H9 (cell line): ENCODE results near the gene FAM13B. TPM values are rescaled to one million over a fixed set of nuclear protein-coding genes. Genes with fewer than 3 reads are reported as not detected.

Source experiments
- DNase-seq: peaks from one replicate; pipeline ENCODE4 v3.0.0-alpha.2; 2017
- H2AFZ ChIP-seq: one replicate; pipeline ENCODE4 v1.6.1; 2013; ENCODE audit warnings: mild to moderate bottlenecking, low read length, control low read depth, moderate library complexity
- H2AK5ac ChIP-seq: 2 replicates; pipeline ENCODE4 v1.6.1; 2013; ENCODE audit warnings: low read length, control low read depth, mixed read lengths; ENCODE audit not compliant: insufficient read length
- H2BK120ac ChIP-seq: one replicate; pipeline ENCODE4 v1.6.1; 2013; ENCODE audit warnings: low read depth, mild to moderate bottlenecking, low read length, control low read depth, inconsistent platforms; ENCODE audit not compliant: poor library complexity, severe bottlenecking
- H2BK12ac ChIP-seq: 2 replicates; pipeline ENCODE4 v1.6.1; 2013; ENCODE audit warnings: low read length, control low read depth, mixed read lengths, low read depth; ENCODE audit not compliant: insufficient read length
- H2BK15ac ChIP-seq: 2 replicates; pipeline ENCODE4 v1.6.1; 2013; ENCODE audit warnings: low read depth, low read length, control low read depth
- H2BK20ac ChIP-seq: one replicate; pipeline ENCODE4 v1.6.1; 2013; ENCODE audit warnings: low read depth, mild to moderate bottlenecking, low read length, control low read depth, inconsistent platforms; ENCODE audit not compliant: poor library complexity, severe bottlenecking
- H2BK5ac ChIP-seq: 2 replicates; pipeline ENCODE4 v1.6.1; 2013; ENCODE audit warnings: low read length, control low read depth, mixed read lengths; ENCODE audit not compliant: insufficient read length
- H3K14ac ChIP-seq: 2 replicates; pipeline ENCODE4 v1.6.1; 2013; ENCODE audit warnings: low read length, control low read depth; ENCODE audit not compliant: insufficient read depth
- H3K18ac ChIP-seq: 2 replicates; pipeline ENCODE4 v1.6.1; 2013; ENCODE audit warnings: low read depth, mild to moderate bottlenecking, mixed read lengths, low read length, control low read depth; ENCODE audit not compliant: insufficient read length
- H3K23ac ChIP-seq: 2 replicates; pipeline ENCODE4 v1.6.1; 2013; ENCODE audit warnings: low read length, control low read depth, mixed read lengths, low read depth; ENCODE audit not compliant: insufficient read length
- H3K23me2 ChIP-seq: 2 replicates; pipeline ENCODE4 v1.6.1; 2013; ENCODE audit warnings: low read depth, mild to moderate bottlenecking, mixed read lengths, low read length, control low read depth; ENCODE audit not compliant: insufficient read length, poor library complexity, severe bottlenecking
- H3K27ac ChIP-seq: 2 replicates; pipeline ENCODE4 v1.5.1; 2013; ENCODE audit warnings: low read length, control low read depth, mixed read lengths, low read depth; ENCODE audit not compliant: insufficient read length
- H3K27me3 ChIP-seq: 2 replicates; pipeline ENCODE4 v1.6.1; 2013; ENCODE audit warnings: low read length, control low read depth, inconsistent platforms; ENCODE audit not compliant: insufficient read depth
- H3K4ac ChIP-seq: 2 replicates; pipeline ENCODE4 v1.6.1; 2013; ENCODE audit warnings: low read depth, mild to moderate bottlenecking, control low read depth, inconsistent platforms, low read length, moderate library complexity
- H3K4me1 ChIP-seq: 2 replicates; pipeline ENCODE4 v1.6.1; 2013; ENCODE audit warnings: low read length, control low read depth, inconsistent platforms; ENCODE audit not compliant: insufficient read depth
- H3K4me2 ChIP-seq: 2 replicates; pipeline ENCODE4 v1.6.1; 2013; ENCODE audit warnings: low read length, control low read depth, mixed read lengths; ENCODE audit not compliant: insufficient read length, insufficient read depth
- H3K56ac ChIP-seq: 2 replicates; pipeline ENCODE4 v1.6.1; 2013; ENCODE audit warnings: low read depth, mild to moderate bottlenecking, mixed read lengths, low read length, control low read depth; ENCODE audit not compliant: insufficient read length
- H3K79me1 ChIP-seq: 2 replicates; pipeline ENCODE4 v1.6.1; 2013; ENCODE audit warnings: low read depth, mild to moderate bottlenecking, moderate library complexity, low read length, control low read depth, inconsistent platforms; ENCODE audit not compliant: insufficient read depth, poor library complexity, severe bottlenecking
- H3K79me2 ChIP-seq: 2 replicates; pipeline ENCODE4 v1.6.1; 2013; ENCODE audit warnings: low read length, control low read depth, inconsistent platforms; ENCODE audit not compliant: insufficient read depth
- H3K9ac ChIP-seq: 2 replicates; pipeline ENCODE4 v1.6.1; 2013; ENCODE audit warnings: low read length, control low read depth, mixed read lengths; ENCODE audit not compliant: insufficient read length; ENCODE audit errors: extremely low read depth
- H3K9me3 ChIP-seq: one replicate; pipeline ENCODE4 v1.6.1; 2013; ENCODE audit warnings: low read depth, low read length, inconsistent platforms; ENCODE audit not compliant: control insufficient read depth
- H3T11ph ChIP-seq: one replicate; pipeline ENCODE4 v1.6.1; 2013; ENCODE audit warnings: mild to moderate bottlenecking, low read length, control low read depth, inconsistent platforms
- H4K20me1 ChIP-seq: one replicate; pipeline ENCODE4 v1.6.1; 2013; ENCODE audit not compliant: control insufficient read depth, insufficient read length, insufficient read depth
- H4K5ac ChIP-seq: 2 replicates; pipeline ENCODE4 v1.6.1; 2013; ENCODE audit warnings: low read depth, mild to moderate bottlenecking, mixed read lengths, low read length, control low read depth; ENCODE audit not compliant: insufficient read length
- H4K8ac ChIP-seq: replicated peaks from 2 replicates; pipeline ENCODE4 v1.6.1; 2013; ENCODE audit warnings: low read length, control low read depth, mixed read lengths, low read depth; ENCODE audit not compliant: insufficient read length
- H4K91ac ChIP-seq: 2 replicates; pipeline ENCODE4 v1.6.1; 2013; ENCODE audit warnings: low read depth, mild to moderate bottlenecking, moderate library complexity, mixed read lengths, low read length, control low read depth; ENCODE audit not compliant: insufficient read length
- H3K27ac Mint-ChIP-seq, 3 experiments: 2 replicates in 2 of 3; 3 replicates in 1 of 3; pipeline ENCODE4 v1.8.0; 2020 to 2021; ENCODE audit warnings: mixed read lengths in 3 of 3, mild to moderate bottlenecking in 1 of 3, moderate library complexity in 1 of 3
- H3K27me3 Mint-ChIP-seq: 2 replicates; pipeline ENCODE4 v1.8.0; 2021; ENCODE audit warnings: low read depth, mild to moderate bottlenecking, moderate library complexity, mixed read lengths
- H3K36me3 Mint-ChIP-seq, 3 experiments: 2 replicates in 2 of 3; 3 replicates in 1 of 3; pipeline ENCODE4 v1.8.0; 2020 to 2021; ENCODE audit warnings: low read depth in 3 of 3, mixed read lengths in 3 of 3; ENCODE audit not compliant: insufficient read depth in 1 of 3
- H3K4me1 Mint-ChIP-seq, 2 experiments: 2 replicates each; pipeline ENCODE4 v1.8.0; 2020; ENCODE audit warnings: mixed read lengths in 2 of 2
- H3K4me3 Mint-ChIP-seq, 2 experiments: 2 replicates in 1 of 2; 3 replicates in 1 of 2; pipeline ENCODE4 v1.8.0; 2020 to 2021; ENCODE audit warnings: mild to moderate bottlenecking in 2 of 2, mixed read lengths in 2 of 2, moderate library complexity in 1 of 2
- H3K9me3 Mint-ChIP-seq, 2 experiments: 2 replicates in 1 of 2; 3 replicates in 1 of 2; pipeline ENCODE4 v1.8.0; 2020; ENCODE audit warnings: mild to moderate bottlenecking in 2 of 2, mixed read lengths in 2 of 2, moderate library complexity in 1 of 2
- total RNA-seq: library from RNA; stranded (reverse); gene quantifications from 2 replicates; pipeline ENCODE4 v1.2.1, GENCODE V29; 2021
- TF ChIP-seq, protein P1 (sequence below): fragments of 200-600 bp; sonication (generic); conservative IDR thresholded peaks from 3 replicates; pipeline ENCODE4 v1.8.0; 2021; ENCODE audit warnings: antibody characterized with exemption, mild to moderate bottlenecking

FAM13B gene
- total RNA-seq, 1 experiment from 2014 or later = 23.0 TPM

DNA sequence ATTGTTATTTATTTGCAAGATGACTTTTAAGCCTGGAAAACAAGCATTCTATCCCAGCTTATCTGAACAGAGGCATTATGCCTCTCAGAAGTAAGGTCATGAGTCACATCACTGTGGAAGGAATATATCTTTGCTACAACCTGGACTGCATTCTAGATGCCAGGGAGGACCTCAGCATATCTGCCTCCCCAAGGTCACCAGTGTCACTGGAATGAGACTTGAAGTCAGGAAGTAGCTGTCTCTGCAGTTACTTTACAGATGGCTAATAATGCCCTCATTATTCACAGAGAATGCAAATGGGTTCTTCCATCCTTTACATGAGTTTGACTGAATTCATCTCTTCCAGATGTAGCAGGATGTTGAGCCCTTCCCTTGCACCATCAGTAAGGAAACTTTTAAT is 4.4 kb upstream of the FAM13B start:
- Histone ChIP-seq H3K23me2 (peaks cover 6% of the 10 kb centered on the region), H2BK12ac (no peak overlapping the region), H2BK20ac (no peak overlapping the region), H3K79me2 (no peaks in the 10 kb centered on the region), H3K4me2 (no peak overlapping the region), H3T11ph (no peak overlapping the region), H2BK5ac (no peak overlapping the region), H3K27ac (no peak overlapping the region), H3K14ac (no peak overlapping the region), H2AK5ac (no peak overlapping the region), H3K56ac (no peak overlapping the region), H3K4ac (no peak overlapping the region), H2BK15ac (no peak overlapping the region), H3K79me1 (no peaks in the 10 kb centered on the region), H3K27me3 (no peaks in the 10 kb centered on the region), H2AFZ (no peak overlapping the region), H3K23ac (no peak overlapping the region), H3K4me1 (no peaks in the 10 kb centered on the region), H3K9me3 (no peaks in the 10 kb centered on the region), H3K9ac (no peak overlapping the region), H2BK120ac (no peak overlapping the region), H4K20me1 (no peaks in the 10 kb centered on the region), H4K91ac (no peak overlapping the region), H4K8ac (no peak overlapping the region), H3K18ac (no peak overlapping the region), H4K5ac (no peak overlapping the region)
- DNase-seq = no peak
- Mint-ChIP-seq H3K27ac (no peak overlapping the region), H3K4me1 (peaks cover 10 to 14% of the 10 kb centered on the region in 2 experiments), H3K9me3 (no peaks in the 10 kb centered on the region), H3K27me3 (peaks cover 2% of the 10 kb centered on the region; the same call in 1 of the 2 replicates), H3K36me3 (no peaks in the 10 kb centered on the region), H3K4me3 (no peak overlapping the region)
- TF ChIP-seq, protein P1, sequence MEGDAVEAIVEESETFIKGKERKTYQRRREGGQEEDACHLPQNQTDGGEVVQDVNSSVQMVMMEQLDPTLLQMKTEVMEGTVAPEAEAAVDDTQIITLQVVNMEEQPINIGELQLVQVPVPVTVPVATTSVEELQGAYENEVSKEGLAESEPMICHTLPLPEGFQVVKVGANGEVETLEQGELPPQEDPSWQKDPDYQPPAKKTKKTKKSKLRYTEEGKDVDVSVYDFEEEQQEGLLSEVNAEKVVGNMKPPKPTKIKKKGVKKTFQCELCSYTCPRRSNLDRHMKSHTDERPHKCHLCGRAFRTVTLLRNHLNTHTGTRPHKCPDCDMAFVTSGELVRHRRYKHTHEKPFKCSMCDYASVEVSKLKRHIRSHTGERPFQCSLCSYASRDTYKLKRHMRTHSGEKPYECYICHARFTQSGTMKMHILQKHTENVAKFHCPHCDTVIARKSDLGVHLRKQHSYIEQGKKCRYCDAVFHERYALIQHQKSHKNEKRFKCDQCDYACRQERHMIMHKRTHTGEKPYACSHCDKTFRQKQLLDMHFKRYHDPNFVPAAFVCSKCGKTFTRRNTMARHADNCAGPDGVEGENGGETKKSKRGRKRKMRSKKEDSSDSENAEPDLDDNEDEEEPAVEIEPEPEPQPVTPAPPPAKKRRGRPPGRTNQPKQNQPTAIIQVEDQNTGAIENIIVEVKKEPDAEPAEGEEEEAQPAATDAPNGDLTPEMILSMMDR = no peak
